Stomach (tissue), 9 donors: ENCODE results near the gene NFKBIA. TPM values are rescaled to one million over a fixed set of nuclear protein-coding genes. Genes with fewer than 3 reads are reported as not detected.

Source experiments
- DNase-seq, 2 donors: peaks; one replicate each; pipeline versions ENCODE4 v3.0.0 to v3.0.0-alpha.2; 2013 to 2019
- H3K27ac ChIP-seq, 5 donors: fragments of 200-600 bp in 4 of 5; sonication (generic) in 4 of 5; one replicate each; pipeline ENCODE4 v1.5.1; 2013 to 2019; ENCODE audit warnings: mild to moderate bottlenecking in 1 of 5, moderate library complexity in 1 of 5
- H3K27me3 ChIP-seq, 3 donors: fragments of 200-600 bp; sonication (generic); one replicate each; pipeline ENCODE4 v1.5.1; 2017 to 2019; ENCODE audit warnings: mixed run types in 1 of 3
- H3K36me3 ChIP-seq, 4 donors: fragments of 200-600 bp; sonication (generic); 1 replicate in 3 of 4; 2 replicates in 1 of 4; pipeline ENCODE4 v1.5.1; 2016 to 2019
- H3K4me1 ChIP-seq, 4 donors: fragments of 200-600 bp; sonication (generic); one replicate each; pipeline ENCODE4 v1.5.1; 2016 to 2019
- H3K4me3 ChIP-seq, 4 donors: fragments of 200-600 bp; sonication (generic) in 3 of 4; one replicate each; pipeline ENCODE4 v1.5.1; 2016 to 2019; ENCODE audit warnings: mild to moderate bottlenecking in 1 of 4
- H3K9me3 ChIP-seq, 4 donors: fragments of 200-600 bp; sonication (generic); one replicate each; pipeline ENCODE4 v1.5.1; 2016 to 2019
- EP300 ChIP-seq: sonication (generic); formaldehyde crosslinking; IDR thresholded peaks from one replicate; pipeline ENCODE4 v1.6.1; 2017; ENCODE audit warnings: antibody characterized with exemption
- POLR2A ChIP-seq, 4 donors: fragments of 450-650 bp; IDR thresholded peaks; one replicate each; pipeline ENCODE4 v1.6.1; 2016; ENCODE audit warnings: antibody characterized with exemption in 4 of 4, control low read depth in 2 of 4, mild to moderate bottlenecking in 1 of 4, moderate library complexity in 1 of 4
- POLR2AphosphoS5 ChIP-seq, 3 donors: sonication (generic); formaldehyde crosslinking; IDR thresholded peaks; one replicate each; pipeline ENCODE4 v1.6.1; 2016; ENCODE audit warnings: antibody characterized with exemption in 3 of 3
- WGBS, 5 donors: extraction: QIAGEN DNeasy Blood & Tissue Kit in 3 of 5; methylation state at CpG; one replicate each; pipeline versions ENCODE4 v1.1.5 to v1.1.7; 2013 to 2018; 5-methylcytosine and 5-hydroxymethylcytosine counted together
- intact Hi-C: fragments of 100-400 bp; cut with DNase I; formaldehyde crosslinking; loops from one replicate; pipeline ENCODE4 v1.15.1; 2023; ENCODE audit warnings: low total_unique reads
- polyA plus RNA-seq, 3 donors: library from polyadenylated mRNA; stranded (reverse); fragments of 200-250 nt; gene quantifications; one replicate each; pipeline ENCODE4 v1.2.3, GENCODE V29; 2013
- total RNA-seq, 5 donors: library from RNA; depleted of rRNA; stranded (reverse); fragments of >200 nt; gene quantifications; one replicate each; pipeline versions ENCODE4 v1.1.0 to v1.2.3, GENCODE V29; 2014 to 2016
- TF ChIP-seq, protein P1 (sequence below), 7 experiments: fragments of 450-650 bp in 4 of 7; fragments of 200-600 bp in 3 of 7; sonication (generic) in 3 of 7; IDR thresholded peaks; one replicate each; pipeline ENCODE4 v1.5.1; 2016 to 2019; ENCODE audit warnings: antibody characterized with exemption in 7 of 7, control low read depth in 2 of 7, mild to moderate bottlenecking in 1 of 7
- donor health status: healthy with polysubstance abuse.
- donor health status: Bipolar disorder and iron deficiency.
- donor health status: healthy.

Gene NFKBIA
- total and polyA plus RNA-seq, 8 donors: 107 to 605 (median 172) TPM

DNA sequence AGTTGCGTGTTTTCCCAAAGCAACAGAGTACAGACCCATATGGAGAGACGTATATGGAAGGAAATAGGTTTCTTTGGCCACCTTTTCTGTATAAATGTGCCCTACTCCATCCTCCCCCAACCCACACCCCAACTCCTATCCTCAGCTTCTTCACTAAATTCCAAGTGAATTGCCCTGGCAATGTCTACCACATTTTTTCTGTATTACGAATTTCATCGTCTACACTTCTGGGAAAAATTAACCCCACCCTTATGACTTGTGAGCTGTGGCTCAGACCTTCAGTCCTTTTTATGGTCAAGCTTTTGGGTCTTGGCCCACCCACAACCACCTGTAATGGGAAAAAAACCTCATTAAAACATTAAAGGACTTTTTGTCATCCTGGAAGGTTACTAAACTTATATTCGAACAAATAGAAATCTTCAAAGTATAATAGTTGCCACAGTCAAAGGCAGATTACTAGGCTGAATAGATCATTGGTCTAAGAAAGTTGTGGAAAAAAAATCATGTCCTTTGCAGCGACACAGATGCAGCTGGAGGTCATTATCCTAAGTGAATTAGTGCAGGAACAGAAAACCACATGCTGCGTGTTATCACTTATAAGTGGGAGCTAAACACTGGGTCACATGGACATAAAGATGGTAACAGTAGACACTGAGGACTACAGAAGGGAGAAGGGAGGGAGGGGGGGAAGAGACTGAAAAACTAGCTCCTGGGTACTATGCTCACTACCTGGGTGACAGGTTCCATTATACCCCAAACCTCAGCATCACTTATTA lies 15.7 kb upstream of the NFKBIA start:
- H3K27me3 ChIP-seq: no peaks in the 10 kb centered on the region
- H3K4me1 ChIP-seq: peaks cover 0 to 9% (median 9%) of the 10 kb centered on the region in 4 donors
- intact Hi-C loops: no loop called here
- no peaks in the 10 kb centered on the region for H3K36me3 ChIP-seq
- DNase-seq: no peak
- no peak for TF ChIP-seq EP300
- no peak for TF ChIP-seq POLR2AphosphoS5 (IDR thresholded peaks at IDR 0.05)
- TF ChIP-seq, protein P1, sequence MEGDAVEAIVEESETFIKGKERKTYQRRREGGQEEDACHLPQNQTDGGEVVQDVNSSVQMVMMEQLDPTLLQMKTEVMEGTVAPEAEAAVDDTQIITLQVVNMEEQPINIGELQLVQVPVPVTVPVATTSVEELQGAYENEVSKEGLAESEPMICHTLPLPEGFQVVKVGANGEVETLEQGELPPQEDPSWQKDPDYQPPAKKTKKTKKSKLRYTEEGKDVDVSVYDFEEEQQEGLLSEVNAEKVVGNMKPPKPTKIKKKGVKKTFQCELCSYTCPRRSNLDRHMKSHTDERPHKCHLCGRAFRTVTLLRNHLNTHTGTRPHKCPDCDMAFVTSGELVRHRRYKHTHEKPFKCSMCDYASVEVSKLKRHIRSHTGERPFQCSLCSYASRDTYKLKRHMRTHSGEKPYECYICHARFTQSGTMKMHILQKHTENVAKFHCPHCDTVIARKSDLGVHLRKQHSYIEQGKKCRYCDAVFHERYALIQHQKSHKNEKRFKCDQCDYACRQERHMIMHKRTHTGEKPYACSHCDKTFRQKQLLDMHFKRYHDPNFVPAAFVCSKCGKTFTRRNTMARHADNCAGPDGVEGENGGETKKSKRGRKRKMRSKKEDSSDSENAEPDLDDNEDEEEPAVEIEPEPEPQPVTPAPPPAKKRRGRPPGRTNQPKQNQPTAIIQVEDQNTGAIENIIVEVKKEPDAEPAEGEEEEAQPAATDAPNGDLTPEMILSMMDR (IDR thresholded peaks at IDR 0.05): no peak
- no peak for TF ChIP-seq POLR2A (IDR thresholded peaks at IDR 0.05)
- WGBS, 5 donors: 74 to 84% (median 78%) methylated on average over 7 of the region's 7 CpGs
- H3K27ac ChIP-seq: no peak overlapping the region
- H3K9me3 ChIP-seq: peaks cover 0 to 6% (median 0%) of the 10 kb centered on the region in 4 donors
- no peak overlapping the region for H3K4me3 ChIP-seq

DNA sequence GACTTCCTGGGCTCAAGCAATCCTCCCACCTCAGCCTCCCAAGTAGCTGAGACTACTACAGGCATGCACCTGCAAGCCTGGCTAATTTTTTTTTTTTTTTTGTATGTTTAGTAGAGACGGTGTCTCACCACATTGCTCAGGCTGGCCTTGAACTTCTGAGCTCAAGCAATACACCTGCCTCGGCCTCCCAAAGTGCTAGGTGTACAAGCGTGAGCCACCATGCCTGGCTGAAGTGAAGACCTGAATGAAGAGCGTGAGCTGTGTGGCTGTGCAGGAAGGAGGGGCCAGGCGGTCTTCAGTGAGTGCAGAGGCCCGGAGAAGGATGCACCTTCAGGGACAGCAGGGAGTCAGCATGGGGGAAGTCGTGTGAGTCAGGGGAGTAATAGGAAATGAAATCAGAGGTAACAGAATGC lies 14.9 kb upstream of the NFKBIA start:
- intact Hi-C loops: no loop called here
- no peak overlapping the region for H3K4me3 ChIP-seq
- no peaks in the 10 kb centered on the region for H3K27me3 ChIP-seq
- peaks cover 0 to 5% (median 0%) of the 10 kb centered on the region in 4 donors for H3K9me3 ChIP-seq
- TF ChIP-seq, protein P1 (IDR thresholded peaks at IDR 0.05): no peak
- TF ChIP-seq POLR2A (IDR thresholded peaks at IDR 0.05): no peak
- TF ChIP-seq POLR2AphosphoS5 (IDR thresholded peaks at IDR 0.05): no peak
- TF ChIP-seq EP300: no peak
- 78 to 86% (median 84%) methylated on average over 7 of the region's 7 CpGs for WGBS, 5 donors
- DNase-seq: no peak
- no peaks in the 10 kb centered on the region for H3K36me3 ChIP-seq
- peaks cover 0 to 9% (median 9%) of the 10 kb centered on the region in 4 donors for H3K4me1 ChIP-seq
- no peak overlapping the region for H3K27ac ChIP-seq

DNA sequence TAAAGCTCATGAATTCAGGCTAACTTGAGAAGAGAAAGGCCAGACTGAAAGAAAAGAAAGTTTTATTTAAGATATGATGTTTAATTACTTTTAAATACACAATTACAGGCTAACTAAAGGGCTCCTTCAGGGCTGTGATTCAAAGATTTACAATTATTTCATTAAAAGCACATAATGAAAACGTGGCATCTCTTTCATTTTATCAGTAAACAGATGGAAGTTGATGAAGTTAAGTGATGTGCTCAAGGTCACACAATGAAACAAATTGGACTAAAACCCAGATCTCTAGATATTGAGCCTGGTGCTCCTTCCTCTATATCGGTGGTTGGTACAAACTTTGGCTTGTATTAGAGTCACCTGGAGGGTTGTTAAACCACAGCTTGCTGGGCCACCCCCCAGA lies 13.5 kb upstream of the NFKBIA start:
- Histone ChIP-seq H3K9me3 (no peaks in the 10 kb centered on the region), H3K27ac (no peak overlapping the region), H3K4me3 (no peak overlapping the region), H3K4me1 (peaks cover 5 to 16% (median 13%) of the 10 kb centered on the region in 4 donors), H3K27me3 (no peaks in the 10 kb centered on the region), H3K36me3 (no peaks in the 10 kb centered on the region)
- 61 to 73% (median 72%) methylated on average over 2 of the region's 2 CpGs for WGBS, 5 donors
- intact Hi-C loops: no loop called here
- TF ChIP-seq POLR2AphosphoS5 (IDR thresholded peaks at IDR 0.05) (no peak), EP300 (no peak), POLR2A (IDR thresholded peaks at IDR 0.05) (no peak)
- TF ChIP-seq, protein P1 (IDR thresholded peaks at IDR 0.05): no peak
- no peak for DNase-seq

DNA sequence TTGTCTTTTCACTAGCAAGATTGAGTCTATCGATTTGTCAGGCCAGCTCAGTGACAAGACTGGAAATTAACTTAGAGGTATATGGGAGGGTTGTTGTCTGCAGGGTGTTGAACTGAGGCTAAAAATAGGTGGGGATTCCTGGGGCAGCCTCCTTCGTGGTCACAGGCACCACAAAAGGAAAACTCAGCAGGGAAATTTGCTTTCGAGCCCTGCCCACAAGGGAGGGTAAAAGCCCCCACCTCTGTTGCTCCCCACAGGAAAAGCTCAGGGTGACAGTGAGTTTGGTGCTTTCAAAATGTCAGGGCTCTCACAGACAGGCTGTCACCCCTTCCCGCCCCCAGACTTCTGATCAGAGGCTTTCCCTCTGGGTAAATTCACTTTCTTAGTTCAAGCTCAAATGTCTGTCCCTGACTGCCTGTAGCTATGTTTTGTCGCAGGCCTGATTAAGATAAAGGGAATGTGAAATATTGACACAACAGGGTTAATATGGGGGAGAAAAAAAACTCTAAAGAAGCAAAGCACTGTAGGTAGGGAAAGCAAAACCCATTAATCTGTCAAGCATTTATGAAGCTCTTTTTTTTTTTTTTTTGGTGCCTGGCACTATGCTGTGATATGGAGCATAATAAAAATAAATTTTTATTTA lies 11.7 kb upstream of the NFKBIA start:
- Histone ChIP-seq H3K4me3 (no peak overlapping the region), H3K36me3 (no peaks in the 10 kb centered on the region), H3K27me3 (no peaks in the 10 kb centered on the region), H3K27ac (peak overlapping the region in 2 of 5 donors; percentile 27 to 29), H3K4me1 (peaks cover 7 to 12% (median 9%) of the 10 kb centered on the region in 4 donors), H3K9me3 (no peaks in the 10 kb centered on the region)
- TF ChIP-seq POLR2AphosphoS5 (IDR thresholded peaks at IDR 0.05) (no peak), POLR2A (IDR thresholded peaks at IDR 0.05) (no peak), EP300 (no peak)
- TF ChIP-seq, protein P1 (IDR thresholded peaks at IDR 0.05): no peak
- 32 to 47% (median 35%) methylated on average over 5 of the region's 5 CpGs for WGBS, 5 donors
- DNase-seq: no peak
- intact Hi-C loops: no loop called here
